GM21737 (cell line): ENCODE results near the gene HINT1.
"Not testable (repeated sequence)": the region's sequence is repeated elsewhere in the genome, so short reads cannot be mapped to it uniquely, and the experiment has no call there.

Source experiments
- ATAC-seq: cut with Tn5 transposase; IDR thresholded peaks from one replicate; pipeline ENCODE4 v1.9.1; 2021; ENCODE audit warnings: mild to moderate bottlenecking, moderate library complexity; ENCODE audit not compliant: unreplicated experiment

Gene HINT1

GRCh38 chr5:131165119-131165727 is at the start of gene HINT1:
HINT1 (minus strand) TSS chr5:131165256; CDS start chr5:131165205, 51 bp downstream.
- peak; percentile 86 for ATAC-seq

DNA sequence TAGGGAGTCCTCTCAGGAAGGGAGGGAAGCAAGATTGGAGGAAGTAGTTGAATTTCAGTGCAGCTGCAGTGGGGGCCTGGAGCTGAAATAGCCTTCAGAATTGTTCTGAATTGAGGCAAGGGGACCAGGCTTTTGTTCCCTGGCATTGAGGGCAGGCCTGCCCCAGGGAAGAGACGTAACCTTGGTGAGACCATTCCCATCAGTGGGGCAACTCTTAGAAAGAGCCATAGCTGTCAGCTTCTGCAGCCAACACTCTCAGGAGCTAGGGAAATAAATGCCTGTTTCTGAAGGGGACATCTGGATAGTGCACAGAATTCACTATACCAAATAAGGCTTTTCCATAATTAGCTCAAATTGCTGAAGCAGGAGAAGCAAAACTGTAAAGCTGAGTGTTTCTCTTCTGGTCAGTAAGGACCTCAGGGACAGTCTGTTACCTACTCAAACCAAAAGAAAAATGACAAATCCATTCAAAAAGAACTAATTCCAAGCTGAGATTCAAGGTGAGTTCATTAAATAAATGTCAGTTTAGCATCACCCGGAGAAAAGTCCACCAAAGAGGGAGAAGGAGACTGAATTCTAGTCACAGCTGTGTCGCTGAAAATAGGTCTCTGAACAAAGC is 49.7 kb upstream of the HINT1 start:
- ATAC-seq = no peak

DNA sequence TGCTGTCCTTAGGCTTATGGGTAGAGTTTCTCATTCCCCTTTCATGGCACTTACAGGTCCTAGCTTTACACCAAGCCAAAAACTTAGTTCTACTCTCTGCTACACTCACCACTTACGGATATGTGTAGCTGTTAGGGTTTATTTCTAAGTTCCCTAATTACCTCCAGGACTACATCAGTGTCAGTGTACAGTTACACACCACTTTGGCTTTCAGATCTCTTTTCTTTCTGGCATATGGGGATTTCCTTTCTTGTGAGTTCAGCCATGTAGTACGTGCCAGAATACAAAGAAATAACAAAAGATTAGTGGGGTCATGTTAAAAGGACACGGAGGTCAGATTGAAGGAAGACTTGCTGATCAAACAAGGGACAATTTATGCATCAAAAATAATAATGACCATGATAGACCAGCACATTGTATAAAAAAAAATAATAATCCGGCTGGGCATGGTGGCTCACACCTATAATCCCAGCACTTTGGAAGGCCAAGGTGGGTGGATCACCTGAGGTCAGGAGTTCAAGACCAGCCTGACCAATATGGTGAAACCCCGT is 47.5 kb upstream of the HINT1 start:
- peak; percentile 31 for ATAC-seq

- no peak for ATAC-seq
These were observed 46.6 kb upstream of the HINT1 start for GRCh38 chr5:131211669-131212068.

GRCh38 chr5:131210151-131210510 is 45.1 kb upstream of the HINT1 start:
- ATAC-seq = peak; percentile 2

DNA sequence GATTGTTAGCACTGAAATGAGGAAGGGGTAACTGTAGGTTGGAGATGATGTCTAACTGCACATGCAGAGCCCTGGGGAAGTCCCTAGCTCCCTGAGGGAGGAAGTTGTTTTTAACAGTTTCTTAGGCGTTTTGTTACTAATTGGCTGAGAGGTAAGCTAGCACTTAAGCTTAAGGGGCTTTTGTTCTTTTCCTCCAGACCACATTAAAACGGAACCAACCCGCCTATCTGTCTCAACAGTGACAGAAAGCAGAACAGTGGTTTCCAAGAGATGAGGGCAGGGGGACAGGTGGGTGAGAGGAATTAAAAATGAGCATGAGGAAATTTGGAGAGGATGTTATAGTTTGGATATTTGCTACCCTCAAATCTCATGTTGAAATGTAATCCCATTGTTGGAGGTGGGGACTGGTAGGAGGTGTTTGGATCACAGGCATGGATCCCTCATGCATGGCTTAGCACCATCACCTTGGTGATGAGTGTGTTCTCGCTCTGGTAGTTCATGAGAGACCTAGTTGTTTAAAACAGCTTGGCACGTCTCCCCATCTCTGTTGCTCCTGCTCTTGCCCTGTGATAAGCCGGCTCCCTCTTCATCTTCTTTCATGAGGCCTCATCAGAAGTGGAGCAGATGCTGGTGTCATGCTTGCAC is 44.6 kb upstream of the HINT1 start:
- ATAC-seq = peak; percentile 92

GRCh38 chr5:131209175-131209505 is 44.1 kb upstream of the HINT1 start:
- ATAC-seq = no peak

- no peak for ATAC-seq
These were observed 41.7 kb upstream of the HINT1 start for GRCh38 chr5:131206772-131207171.

DNA sequence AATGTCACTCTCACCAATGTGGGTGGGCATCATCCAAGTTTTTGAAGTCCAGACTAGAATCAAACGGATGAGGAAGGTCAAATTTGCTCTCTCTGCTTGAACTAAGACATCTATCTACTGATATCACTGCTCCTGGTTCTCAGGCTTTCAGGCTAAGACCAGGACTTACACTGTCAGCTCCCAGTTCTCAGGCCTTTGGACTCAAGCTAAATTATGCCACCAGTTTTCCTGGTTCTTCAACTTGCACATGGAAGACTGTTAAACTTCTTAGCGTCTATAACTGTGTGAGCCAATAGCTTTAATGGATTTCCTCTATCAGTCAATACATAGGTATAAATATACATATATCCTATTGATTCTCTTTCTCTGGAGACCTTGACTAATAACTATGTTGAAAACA is 41.0 kb upstream of the HINT1 start:
- ATAC-seq = no peak

GRCh38 chr5:131204964-131205363 is 39.9 kb upstream of the HINT1 start:
- no peak for ATAC-seq

GRCh38 chr5:131200560-131200959 is 35.5 kb upstream of the HINT1 start:
- no peak for ATAC-seq

- no peak for ATAC-seq
These were observed 33.6 kb upstream of the HINT1 start for GRCh38 chr5:131198625-131199024.

GRCh38 chr5:131196331-131196730 is 31.3 kb upstream of the HINT1 start:
- no peak for ATAC-seq

DNA sequence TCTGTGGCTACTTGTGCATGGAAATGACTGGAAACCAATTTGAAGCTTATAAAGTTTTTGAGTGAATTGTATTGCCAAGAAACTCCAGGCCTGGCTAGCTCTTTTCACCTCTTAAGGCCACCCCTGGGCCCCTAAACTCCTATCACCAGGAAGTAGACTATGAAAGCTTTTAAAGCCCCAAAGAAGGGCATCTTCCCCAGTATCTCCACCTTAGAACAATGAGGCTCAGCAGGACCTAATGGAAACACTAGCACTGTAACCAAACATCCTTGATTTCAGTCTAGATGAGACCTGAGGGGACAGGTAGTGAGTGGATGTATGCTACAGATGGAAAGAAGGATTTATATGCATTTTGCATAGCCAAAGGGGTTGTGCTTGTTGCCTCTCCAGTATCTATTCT is 30.6 kb upstream of the HINT1 start:
- ATAC-seq = no peak

DNA sequence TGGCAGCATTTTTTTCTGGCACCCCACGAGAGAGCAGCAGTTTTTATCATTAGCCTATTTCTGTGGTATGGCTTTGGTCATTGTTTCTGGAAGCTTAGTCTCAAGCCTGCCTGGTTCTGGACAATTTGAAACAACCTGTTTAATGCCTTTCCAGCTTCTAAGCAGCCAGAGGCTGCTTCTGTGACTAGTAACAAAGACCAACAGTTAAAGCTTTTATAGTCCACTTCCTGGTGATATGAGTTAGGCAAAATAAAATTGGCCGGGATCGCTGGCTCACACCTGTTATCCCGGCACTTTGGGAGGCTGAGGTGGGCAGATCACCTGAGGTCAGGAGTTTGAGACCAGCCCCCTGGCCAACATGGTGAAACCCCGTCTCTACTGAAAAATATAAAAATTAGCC is 29.7 kb upstream of the HINT1 start:
- no peak for ATAC-seq

DNA sequence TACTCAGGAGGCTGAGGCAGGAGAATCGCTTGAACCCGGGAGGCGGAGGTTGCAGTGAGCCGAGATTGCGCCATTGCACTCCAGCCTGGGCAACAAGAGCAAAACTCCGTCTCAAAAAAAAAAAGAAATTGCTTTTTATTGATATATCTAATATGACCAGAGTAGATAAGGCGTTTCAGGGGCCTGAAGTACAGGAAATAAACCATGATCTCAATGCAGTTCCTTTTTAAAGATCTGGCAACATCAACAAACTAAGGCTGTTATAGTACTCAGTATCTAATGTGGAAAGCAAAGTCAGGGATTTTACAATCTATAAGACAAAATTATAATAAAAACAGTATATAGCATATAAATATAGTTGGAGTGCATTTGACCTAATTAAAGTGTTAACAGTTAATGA is 28.8 kb upstream of the HINT1 start:
- not testable (repeated sequence) for ATAC-seq

- ATAC-seq = no peak
These were observed 28.1 kb upstream of the HINT1 start for GRCh38 chr5:131193106-131193505.

GRCh38 chr5:131186561-131187256 is 21.7 kb upstream of the HINT1 start:
- no peak for ATAC-seq

GRCh38 chr5:131185523-131186104 is 20.6 kb upstream of the HINT1 start:
- no peak for ATAC-seq

- ATAC-seq = no peak
These were observed 17.8 kb upstream of the HINT1 start for GRCh38 chr5:131182839-131183238.

DNA sequence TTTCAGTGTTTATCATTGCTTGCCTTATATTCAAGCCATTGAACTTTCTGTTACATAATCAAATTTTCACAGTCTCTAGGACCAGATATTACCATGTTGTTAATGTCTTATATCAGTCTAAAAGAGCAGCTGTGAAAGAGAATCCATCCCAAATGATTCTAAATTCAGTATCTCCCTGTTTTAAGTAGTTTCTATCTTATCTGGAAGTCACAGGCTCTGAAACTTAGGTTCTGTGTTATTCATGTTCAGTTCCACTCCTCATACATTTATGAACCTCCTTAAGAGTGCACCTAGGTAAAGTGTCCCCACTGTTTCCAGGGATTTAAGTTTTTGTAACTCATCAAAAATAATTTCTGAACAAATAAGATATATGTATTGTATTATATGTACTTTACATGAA is 15.4 kb upstream of the HINT1 start:
- no peak for ATAC-seq
